ENCODE measurements around the gene CNTN2.

The CNTN2 gene

DNA sequence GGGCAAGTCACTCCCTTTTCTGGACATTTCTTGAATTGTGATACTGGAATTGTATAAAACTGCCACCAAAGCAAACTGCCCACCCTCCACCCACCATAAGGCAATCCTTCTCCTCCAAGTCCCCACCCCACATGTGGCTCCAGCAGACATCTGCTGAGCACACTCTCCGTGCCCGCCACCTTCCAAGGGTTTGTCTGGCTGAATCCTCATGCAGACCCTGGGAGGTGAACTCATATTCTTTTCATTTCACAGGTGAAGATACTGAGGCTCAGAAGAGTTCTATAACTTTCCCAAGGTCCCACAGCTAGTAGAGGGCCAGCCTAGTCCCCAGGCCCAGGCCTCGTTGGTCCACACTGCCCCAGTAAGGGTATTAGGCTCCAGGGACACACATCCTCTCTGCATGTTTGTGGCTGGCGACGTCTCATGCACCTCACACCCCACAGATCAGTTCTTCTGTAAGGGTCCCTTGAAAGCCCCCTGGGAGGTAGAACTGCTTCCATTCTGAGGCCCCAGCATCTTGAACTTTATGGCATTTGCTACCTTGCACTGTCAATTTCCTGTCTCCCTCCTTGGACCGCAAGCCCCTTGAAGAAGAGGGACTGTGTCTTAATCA lies 14.1 kb downstream of the CNTN2 start:
- no peak overlapping the region for H3K9ac ChIP-seq (ENCODE audit: low read length)
- H2BK15ac ChIP-seq (ENCODE audit: low read depth, poor library complexity, severe bottlenecking), result no peak overlapping the region
- DNase-seq, result no peak
- no peak overlapping the region for H3K4me2 ChIP-seq (ENCODE audit: low read length, poor library complexity, severe bottlenecking)
- no peak overlapping the region for H4K8ac ChIP-seq (ENCODE audit: low read length)
- no peaks in the 10 kb centered on the region for H3K79me1 ChIP-seq (replicated peaks; ENCODE audit: low read length, poor library complexity, severe bottlenecking)
- no peak overlapping the region for H2BK120ac ChIP-seq (ENCODE audit: low read depth, low read length)
- no peak overlapping the region for H3K27ac ChIP-seq (ENCODE audit: low read length, poor library complexity, severe bottlenecking)
- H2AK5ac ChIP-seq (ENCODE audit: low read length, severe bottlenecking), result no peak overlapping the region
- H2AFZ ChIP-seq (ENCODE audit: low read depth, low read length), result no peak overlapping the region
- no peak overlapping the region for H3K18ac ChIP-seq (ENCODE audit: low read depth in 1 of 2, low read length in 2 of 2)
- H3K23ac ChIP-seq (ENCODE audit: low read length in 2 of 2), result no peak overlapping the region
- H3K27me3 ChIP-seq (ENCODE audit: control insufficient read depth in 1 of 2, insufficient read depth in 1 of 2, low read length in 2 of 2), result peaks cover 44 to 64% of the 10 kb centered on the region in 2 experiments
- no peak overlapping the region for H3K4ac ChIP-seq (ENCODE audit: low read depth in 1 of 2, low read length in 2 of 2)
- no peak overlapping the region for H3K14ac ChIP-seq (ENCODE audit: low read length in 2 of 2)
- no peak overlapping the region for H2BK12ac ChIP-seq (ENCODE audit: low read length in 2 of 2)
- no peaks in the 10 kb centered on the region for H3K9me3 ChIP-seq (ENCODE audit: control insufficient read depth, low read length)
- no peaks in the 10 kb centered on the region for H3K36me3 ChIP-seq (ENCODE audit: control insufficient read depth in 1 of 2, insufficient read depth in 2 of 2, low read depth in 1 of 2, low read length in 2 of 2)
- H4K91ac ChIP-seq (ENCODE audit: low read length), result no peak overlapping the region
- H3K4me3 ChIP-seq (ENCODE audit: insufficient read depth in 1 of 2, low read depth in 1 of 2, low read length in 2 of 2), result no peak overlapping the region
- H2BK5ac ChIP-seq (ENCODE audit: low read depth, low read length, poor library complexity, severe bottlenecking), result no peak overlapping the region
- peaks cover 6% of the 10 kb centered on the region for H3K4me1 ChIP-seq (ENCODE audit: control insufficient read depth, insufficient read depth, low read depth, low read length)
- WGBS, result 81% methylated on average over 6 of the region's 6 CpGs

DNA sequence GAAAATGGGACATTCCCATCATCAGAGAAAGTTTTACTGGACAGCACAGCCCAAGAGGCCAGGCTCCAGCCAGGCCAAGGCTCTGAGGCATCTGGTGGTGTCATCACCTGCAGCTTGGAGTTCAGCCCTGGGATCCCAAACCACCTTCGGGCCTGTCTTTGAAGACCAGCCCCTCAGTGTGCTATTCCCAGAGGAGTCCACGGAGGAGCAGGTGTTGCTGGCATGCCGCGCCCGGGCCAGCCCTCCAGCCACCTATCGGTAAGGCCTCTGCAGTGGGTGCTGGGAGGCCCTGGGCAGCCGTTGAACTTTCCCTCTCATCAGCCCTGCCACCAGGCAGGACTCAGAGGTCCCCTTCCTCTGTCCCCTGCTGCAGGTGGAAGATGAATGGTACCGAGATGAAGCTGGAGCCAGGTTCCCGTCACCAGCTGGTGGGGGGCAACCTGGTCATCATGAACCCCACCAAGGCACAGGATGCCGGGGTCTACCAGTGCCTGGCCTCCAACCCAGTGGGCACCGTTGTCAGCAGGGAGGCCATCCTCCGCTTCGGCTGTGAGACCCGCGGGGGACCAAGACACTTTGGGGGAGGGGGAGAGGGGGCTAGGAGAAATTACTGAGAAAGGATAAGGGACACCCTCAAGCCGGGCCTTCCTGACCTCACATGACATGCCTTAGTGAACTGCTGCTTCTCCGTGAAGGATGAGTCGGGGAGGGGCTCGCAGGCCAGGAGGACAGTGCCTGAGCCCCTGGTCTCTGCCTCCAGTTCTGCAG lies 15.0 kb downstream of the CNTN2 start:
- H3K36me3 ChIP-seq (ENCODE audit: control insufficient read depth in 1 of 2, insufficient read depth in 2 of 2, low read depth in 1 of 2, low read length in 2 of 2), result no peaks in the 10 kb centered on the region
- 86% methylated on average over 19 of the region's 19 CpGs for WGBS
- no peak overlapping the region for H2BK15ac ChIP-seq (ENCODE audit: low read depth, poor library complexity, severe bottlenecking)
- no peak overlapping the region for H3K27ac ChIP-seq (ENCODE audit: low read length, poor library complexity, severe bottlenecking)
- H3K4me3 ChIP-seq (ENCODE audit: insufficient read depth in 1 of 2, low read depth in 1 of 2, low read length in 2 of 2), result no peak overlapping the region
- H3K4me1 ChIP-seq (ENCODE audit: control insufficient read depth, insufficient read depth, low read depth, low read length), result peaks cover 6% of the 10 kb centered on the region
- H3K9me3 ChIP-seq (ENCODE audit: control insufficient read depth, low read length), result no peaks in the 10 kb centered on the region
- no peak for DNase-seq
- no peak overlapping the region for H2BK12ac ChIP-seq (ENCODE audit: low read length in 2 of 2)
- H2BK5ac ChIP-seq (ENCODE audit: low read depth, low read length, poor library complexity, severe bottlenecking), result no peak overlapping the region
- H4K8ac ChIP-seq (ENCODE audit: low read length), result no peak overlapping the region
- H2AFZ ChIP-seq (ENCODE audit: low read depth, low read length), result no peak overlapping the region
- peaks cover 35 to 63% of the 10 kb centered on the region in 2 experiments for H3K27me3 ChIP-seq (ENCODE audit: control insufficient read depth in 1 of 2, insufficient read depth in 1 of 2, low read length in 2 of 2)
- H3K4ac ChIP-seq (ENCODE audit: low read depth in 1 of 2, low read length in 2 of 2), result no peak overlapping the region
- no peaks in the 10 kb centered on the region for H3K79me1 ChIP-seq (replicated peaks; ENCODE audit: low read length, poor library complexity, severe bottlenecking)
- H3K4me2 ChIP-seq (ENCODE audit: low read length, poor library complexity, severe bottlenecking), result no peak overlapping the region
- H3K23ac ChIP-seq (ENCODE audit: low read length in 2 of 2), result no peak overlapping the region
- no peak overlapping the region for H2AK5ac ChIP-seq (ENCODE audit: low read length, severe bottlenecking)
- no peak overlapping the region for H3K14ac ChIP-seq (ENCODE audit: low read length in 2 of 2)
- H2BK120ac ChIP-seq (ENCODE audit: low read depth, low read length), result no peak overlapping the region
- no peak overlapping the region for H3K18ac ChIP-seq (ENCODE audit: low read depth in 1 of 2, low read length in 2 of 2)
- no peak overlapping the region for H4K91ac ChIP-seq (ENCODE audit: low read length)
- H3K9ac ChIP-seq (ENCODE audit: low read length), result no peak overlapping the region

DNA sequence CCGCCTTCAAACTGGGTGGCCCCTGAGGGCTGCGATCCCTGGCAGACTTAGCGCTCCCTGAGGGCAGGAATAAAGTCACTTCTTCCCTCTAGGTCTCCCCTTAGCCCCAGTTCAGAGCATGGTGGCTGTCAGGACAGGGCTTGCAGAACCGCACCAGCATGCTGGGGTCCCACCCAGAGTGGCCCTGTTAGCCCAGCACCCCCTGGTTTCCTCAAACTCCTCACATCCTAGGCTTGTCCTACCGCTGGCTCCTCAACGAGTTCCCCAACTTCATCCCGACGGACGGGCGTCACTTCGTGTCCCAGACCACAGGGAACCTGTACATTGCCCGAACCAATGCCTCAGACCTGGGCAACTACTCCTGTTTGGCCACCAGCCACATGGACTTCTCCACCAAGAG lies 15.8 kb downstream of the CNTN2 start:
- no peak for DNase-seq
- peaks cover 32 to 59% of the 10 kb centered on the region in 2 experiments for H3K27me3 ChIP-seq (ENCODE audit: control insufficient read depth in 1 of 2, insufficient read depth in 1 of 2, low read length in 2 of 2)
- H3K4me3 ChIP-seq (ENCODE audit: insufficient read depth in 1 of 2, low read depth in 1 of 2, low read length in 2 of 2), result no peak overlapping the region
- H2BK15ac ChIP-seq (ENCODE audit: low read depth, poor library complexity, severe bottlenecking), result no peak overlapping the region
- H3K79me1 ChIP-seq (replicated peaks; ENCODE audit: low read length, poor library complexity, severe bottlenecking), result no peaks in the 10 kb centered on the region
- H3K4me1 ChIP-seq (ENCODE audit: control insufficient read depth, insufficient read depth, low read depth, low read length), result peaks cover 6% of the 10 kb centered on the region
- no peak overlapping the region for H3K18ac ChIP-seq (ENCODE audit: low read depth in 1 of 2, low read length in 2 of 2)
- H3K9me3 ChIP-seq (ENCODE audit: control insufficient read depth, low read length), result no peaks in the 10 kb centered on the region
- H3K23ac ChIP-seq (ENCODE audit: low read length in 2 of 2), result no peak overlapping the region
- H3K36me3 ChIP-seq (ENCODE audit: control insufficient read depth in 1 of 2, insufficient read depth in 2 of 2, low read depth in 1 of 2, low read length in 2 of 2), result no peaks in the 10 kb centered on the region
- no peak overlapping the region for H2BK5ac ChIP-seq (ENCODE audit: low read depth, low read length, poor library complexity, severe bottlenecking)
- no peak overlapping the region for H4K8ac ChIP-seq (ENCODE audit: low read length)
- H2BK120ac ChIP-seq (ENCODE audit: low read depth, low read length), result no peak overlapping the region
- no peak overlapping the region for H2AFZ ChIP-seq (ENCODE audit: low read depth, low read length)
- no peak overlapping the region for H2AK5ac ChIP-seq (ENCODE audit: low read length, severe bottlenecking)
- no peak overlapping the region for H3K9ac ChIP-seq (ENCODE audit: low read length)
- H3K4me2 ChIP-seq (ENCODE audit: low read length, poor library complexity, severe bottlenecking), result no peak overlapping the region
- H3K14ac ChIP-seq (ENCODE audit: low read length in 2 of 2), result no peak overlapping the region
- H3K27ac ChIP-seq (ENCODE audit: low read length, poor library complexity, severe bottlenecking), result no peak overlapping the region
- H4K91ac ChIP-seq (ENCODE audit: low read length), result no peak overlapping the region
- H2BK12ac ChIP-seq (ENCODE audit: low read length in 2 of 2), result no peak overlapping the region
- WGBS, result 92% methylated on average over 12 of the region's 12 CpGs
- no peak overlapping the region for H3K4ac ChIP-seq (ENCODE audit: low read depth in 1 of 2, low read length in 2 of 2)

DNA sequence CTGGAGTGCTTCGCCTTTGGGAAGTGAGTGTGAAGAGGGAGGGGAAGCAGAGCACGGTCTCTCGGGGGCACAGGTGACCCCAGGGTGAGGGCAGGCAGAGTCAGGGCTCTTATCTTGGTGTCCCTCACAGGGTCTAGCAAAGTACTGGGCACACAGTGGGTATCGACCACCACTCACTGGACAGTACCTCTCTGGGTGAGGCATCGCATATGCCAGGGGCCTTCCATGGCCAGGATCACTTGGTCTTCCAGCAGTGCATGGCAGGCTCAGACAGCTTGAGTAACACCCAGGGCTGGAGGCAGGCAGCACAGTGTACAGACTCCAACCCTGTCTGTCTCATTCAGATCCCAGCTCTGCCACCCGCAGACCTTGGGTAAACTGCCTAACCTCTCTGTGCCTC lies 16.6 kb downstream of the CNTN2 start:
- H3K27ac ChIP-seq (ENCODE audit: low read length, poor library complexity, severe bottlenecking), result no peak overlapping the region
- WGBS, result 84% methylated on average over 6 of the region's 6 CpGs
- H3K23ac ChIP-seq (ENCODE audit: low read length in 2 of 2), result no peak overlapping the region
- no peak overlapping the region for H4K91ac ChIP-seq (ENCODE audit: low read length)
- no peaks in the 10 kb centered on the region for H3K79me1 ChIP-seq (replicated peaks; ENCODE audit: low read length, poor library complexity, severe bottlenecking)
- no peak overlapping the region for H3K14ac ChIP-seq (ENCODE audit: low read length in 2 of 2)
- no peak overlapping the region for H2AK5ac ChIP-seq (ENCODE audit: low read length, severe bottlenecking)
- H3K4me2 ChIP-seq (ENCODE audit: low read length, poor library complexity, severe bottlenecking), result no peak overlapping the region
- no peak overlapping the region for H3K9ac ChIP-seq (ENCODE audit: low read length)
- H3K4me1 ChIP-seq (ENCODE audit: control insufficient read depth, insufficient read depth, low read depth, low read length), result peaks cover 6% of the 10 kb centered on the region
- H2BK15ac ChIP-seq (ENCODE audit: low read depth, poor library complexity, severe bottlenecking), result no peak overlapping the region
- no peaks in the 10 kb centered on the region for H3K36me3 ChIP-seq (ENCODE audit: control insufficient read depth in 1 of 2, insufficient read depth in 2 of 2, low read depth in 1 of 2, low read length in 2 of 2)
- no peak overlapping the region for H3K18ac ChIP-seq (ENCODE audit: low read depth in 1 of 2, low read length in 2 of 2)
- H3K27me3 ChIP-seq (ENCODE audit: control insufficient read depth in 1 of 2, insufficient read depth in 1 of 2, low read length in 2 of 2), result peaks cover 24 to 59% of the 10 kb centered on the region in 2 experiments
- no peak overlapping the region for H2BK12ac ChIP-seq (ENCODE audit: low read length in 2 of 2)
- no peak overlapping the region for H3K4me3 ChIP-seq (ENCODE audit: insufficient read depth in 1 of 2, low read depth in 1 of 2, low read length in 2 of 2)
- no peak overlapping the region for H3K4ac ChIP-seq (ENCODE audit: low read depth in 1 of 2, low read length in 2 of 2)
- DNase-seq, result no peak
- no peak overlapping the region for H2BK120ac ChIP-seq (ENCODE audit: low read depth, low read length)
- H3K9me3 ChIP-seq (ENCODE audit: control insufficient read depth, low read length), result no peaks in the 10 kb centered on the region
- H2BK5ac ChIP-seq (ENCODE audit: low read depth, low read length, poor library complexity, severe bottlenecking), result no peak overlapping the region
- H2AFZ ChIP-seq (ENCODE audit: low read depth, low read length), result no peak overlapping the region
- H4K8ac ChIP-seq (ENCODE audit: low read length), result no peak overlapping the region
